GM12878 (cell line): ENCODE data around the gene OTUD5. TPM values are rescaled to one million over a fixed set of nuclear protein-coding genes. Genes with fewer than 3 reads are reported as not detected.

Source experiments
- ATAC-seq: fragments of 200-7000 bp; cut with Tn5 transposase; 3 replicates; pipeline ENCODE4 v1.9.1; 2020; ENCODE audit warnings: mild to moderate bottlenecking, moderate library complexity
- BruUV-seq: library from RNA; stranded (reverse); fragments of 400-500 nt; replicated peaks from 2 replicates; lab custom pipeline; 2021; lab: Mats Ljungman, UMichigan
- CTCF ChIA-PET: fragments of 300-600 bp; sonication (Branson Sonifier 250); formaldehyde crosslinking; extraction: SDS; loops from one replicate; lab custom pipeline; 2021; ENCODE audit warnings: inconsistent platforms; lab: Yijun Ruan, JAX
- POLR2A ChIA-PET: fragments of 350-600 bp; formaldehyde crosslinking; extraction: SDS; loops from one replicate; lab custom pipeline; 2021; ENCODE audit warnings: inconsistent platforms; lab: Charles Lee
- RAD21 ChIA-PET: fragments of 300-600 bp; sonication (Branson Sonifier 250); formaldehyde crosslinking; loops from one replicate; lab custom pipeline; 2023; ENCODE audit warnings: antibody characterized with exemption; ENCODE audit not compliant: unreplicated experiment; lab: Charles Lee
- SMC1A ChIA-PET: fragments of 300-600 bp; sonication (Branson Sonifier 250); formaldehyde crosslinking; loops from one replicate; lab custom pipeline; 2023; ENCODE audit not compliant: unreplicated experiment, uncharacterized antibody; lab: Charles Lee
- DNase-seq: peaks from one replicate; pipeline ENCODE4 v3.0.0-alpha.2; 2011; ENCODE audit warnings: low read depth, low spot score
- FAIRE-seq: peaks from 3 replicates; lab custom pipeline; 2011; peaks lifted over from hg19 to GRCh38; lab: Jason Lieb, UNC
- H2AFZ ChIP-seq: 2 replicates; pipeline ENCODE4 v1.6.0; 2011; ENCODE audit warnings: low read depth, low read length, control low read depth; ENCODE audit not compliant: control insufficient read depth
- H3K27ac ChIP-seq: 2 replicates; pipeline ENCODE4 v1.5.1; 2011; ENCODE audit warnings: control low read depth; ENCODE audit not compliant: control insufficient read depth, insufficient read depth
- H3K27me3 ChIP-seq, 2 experiments: replicated peaks in 1 of 2; 2 replicates each; pipeline versions ENCODE4 v1.6.0 to v1.6.1; 2011; ENCODE audit warnings: low read length in 1 of 2; ENCODE audit not compliant: control insufficient read depth in 2 of 2, insufficient read depth in 2 of 2
- H3K36me3 ChIP-seq, 2 experiments: 2 replicates each; pipeline ENCODE4 v1.5.1; 2011; ENCODE audit warnings: low read length in 1 of 2; ENCODE audit not compliant: control insufficient read depth in 2 of 2, insufficient read depth in 2 of 2
- H3K4me1 ChIP-seq: 2 replicates; pipeline ENCODE4 v1.6.1; 2011; ENCODE audit warnings: mild to moderate bottlenecking, low read length, moderate library complexity, mixed read lengths; ENCODE audit not compliant: control insufficient read depth, insufficient read depth
- H3K4me2 ChIP-seq: 2 replicates; pipeline ENCODE4 v1.6.0; 2011; ENCODE audit warnings: control low read depth; ENCODE audit not compliant: control insufficient read depth, insufficient read depth
- H3K4me3 ChIP-seq: fragments of 200-600 bp; sonication (generic); 2 replicates; pipeline ENCODE4 v1.5.1; 2016
- H3K79me2 ChIP-seq: 2 replicates; pipeline ENCODE4 v1.6.0; 2011; ENCODE audit warnings: low read length; ENCODE audit not compliant: control insufficient read depth, insufficient read depth
- H3K9ac ChIP-seq: 2 replicates; pipeline ENCODE4 v1.8.0; 2011; ENCODE audit warnings: low read length, control low read depth, mixed read lengths; ENCODE audit not compliant: control insufficient read depth, insufficient read depth
- H3K9me3 ChIP-seq: replicated peaks from 3 replicates; pipeline ENCODE4 v1.5.1; 2011; ENCODE audit warnings: mild to moderate bottlenecking, low read length; ENCODE audit not compliant: control insufficient read depth, insufficient read depth
- H4K20me1 ChIP-seq: 2 replicates; pipeline ENCODE4 v1.6.0; 2011; ENCODE audit not compliant: control insufficient read depth, insufficient read depth
- BCLAF1 ChIP-seq: fragments of 450-650 bp; IDR thresholded peaks from 2 replicates; pipeline ENCODE4 v1.6.1; 2017; ENCODE audit warnings: antibody characterized with exemption, mild to moderate bottlenecking, moderate library complexity
- BRCA1 ChIP-seq: IDR thresholded peaks from 2 replicates; pipeline ENCODE4 v1.6.1; 2011; ENCODE audit warnings: low read depth, low read length, improper control_type of control experiment
- CEBPZ ChIP-seq: fragments of 150-350 bp; IDR thresholded peaks from 2 replicates; pipeline ENCODE4 v1.6.1; 2016; ENCODE audit warnings: low read depth, low read length
- IKZF2 ChIP-seq, 2 experiments: fragments of 450-650 bp; IDR thresholded peaks; 2 replicates each; pipeline ENCODE4 v1.6.1; 2017; ENCODE audit warnings: mild to moderate bottlenecking in 2 of 2, moderate library complexity in 2 of 2
- IRF4 ChIP-seq: IDR thresholded peaks from 2 replicates; pipeline ENCODE4 v1.6.1; 2011; ENCODE audit warnings: low read depth, low read length
- NFYA ChIP-seq: IDR thresholded peaks from 2 replicates; pipeline ENCODE4 v1.6.1; 2011; ENCODE audit warnings: low read depth, mild to moderate bottlenecking, low read length, improper control_type of control experiment, borderline replicate concordance
- SIX5 ChIP-seq: IDR thresholded peaks from 2 replicates; pipeline ENCODE4 v1.6.1; 2011; ENCODE audit warnings: mild to moderate bottlenecking, low read depth, low read length, moderate library complexity; ENCODE audit not compliant: severe bottlenecking
- SREBF2 ChIP-seq: IDR thresholded peaks from 2 replicates; pipeline ENCODE4 v1.6.1; 2012; ENCODE audit warnings: mild to moderate bottlenecking, low read length
- SUZ12 ChIP-seq: fragments of 200-600 bp; sonication (generic); IDR thresholded peaks from one replicate; pipeline ENCODE4 v1.6.1; 2018; ENCODE audit warnings: antibody characterized with exemption, mild to moderate bottlenecking; ENCODE audit not compliant: unreplicated experiment
- TCF12 ChIP-seq: IDR thresholded peaks from 2 replicates; pipeline ENCODE4 v1.6.1; 2011; ENCODE audit warnings: low read depth, mild to moderate bottlenecking, low read length
- WGBS: methylation state at CpG from one replicate; pipeline ENCODE4 v1.1.6; 2016; ENCODE audit warnings: low lambda C conversion rate; ENCODE audit not compliant: insufficient replicate concordance, insufficient coverage; ENCODE audit errors: missing lambda C conversion rate; 5-methylcytosine and 5-hydroxymethylcytosine counted together
- in situ Hi-C: fragments of 300-500 bp; cut with MboI; formaldehyde crosslinking; loops from 9 replicates; pipeline ENCODE4 v1.14.3; 2018; ENCODE audit warnings: mixed read lengths
- intact Hi-C: fragments of 100-400 bp; cut with micrococcal nuclease; formaldehyde crosslinking; loops from one replicate; pipeline ENCODE4 v1.14.2; 2022; ENCODE audit not compliant: unreplicated experiment
- polyA plus RNA-seq, 11 experiments: library from polyadenylated mRNA; depleted of rRNA in 4 of 11; unstranded in 6 of 11; stranded (reverse) in 5 of 11; fragments of >200 nt; fragmentation: Nextera tagmentation in 4 of 11; fragmentation: Illumina TruSeq in 1 of 11; extraction: Ambion mirVana in 4 of 11; extraction: Trizol in 1 of 11; gene quantifications; 1 replicate in 1 of 11; 2 replicates in 10 of 11; pipeline versions ENCODE4 v1.2.1 to v1.2.3, GENCODE V29; 2011 to 2016; ENCODE audit warnings: inconsistent platforms in 2 of 11, missing spikeins in 2 of 11, low read depth in 1 of 11
- total RNA-seq, 4 experiments: library from RNA; depleted of rRNA in 3 of 4; stranded (reverse); fragments of >200 nt in 3 of 4; fragmentation: Illumina TruSeq in 1 of 4; extraction: Trizol in 1 of 4; gene quantifications; 2 replicates each; pipeline versions ENCODE4 v1.2.1 to v1.2.3, GENCODE V29; 2013 to 2021

The OTUD5 gene
- total and polyA plus RNA-seq, 10 of the 15 experiments (the other 5 are each of a cell fraction or from before 2014, with no cell fraction given): 2.0 to 50.3 (median 22.7) TPM

GRCh38 chrX:48920718-48921104, 36.7 kb downstream of the OTUD5 start:
- in situ Hi-C loops: no loop called here
- no peak for ATAC-seq
- H3K79me2 ChIP-seq: peaks cover 30% of the 10 kb centered on the region
- no peaks in the 10 kb centered on the region; the same call in 2 of the 3 replicates for H3K9me3 ChIP-seq
- H3K4me1 ChIP-seq: peaks cover 9% of the 10 kb centered on the region
- H3K4me3 ChIP-seq: no peak overlapping the region
- RAD21 ChIA-PET: interaction anchor here (1.4 to 1.6 kb wide), 2 partner anchors 17 to 26 kb away, joined by 6 read pairs; no protein-coding TSS in a partner anchor
- no peaks in the 10 kb centered on the region for H3K27me3 ChIP-seq
- H3K27ac ChIP-seq: peak overlapping the region; percentile 51
- H3K4me2 ChIP-seq: 0 out of 2 replicates have a peak overlapping the region, but pooled peaks have one; percentile 56
- H4K20me1 ChIP-seq: no peaks in the 10 kb centered on the region; the same call in 1 of the 2 replicates
- no TSS peak for BruUV-seq
- H3K36me3 ChIP-seq: peaks cover 0 to 3% of the 10 kb centered on the region in 2 experiments; a peak in 1 of 4 replicates
- TF ChIP-seq BRCA1 (no peak), SREBF2 (no peak), CEBPZ (no peak), IRF4 (no peak), NFYA (no peak), BCLAF1 (no peak), TCF12 (no peak), SUZ12 (no peak), SIX5 (no peak), IKZF2 (IDR thresholded peaks at IDR 0.05) (no peak)
- TF ChIP-seq, all 136 proteins: peak for 0
- Histone ChIP-seq H3K9ac (no peak overlapping the region; the same call in 1 of the 2 replicates), H2AFZ (no peak overlapping the region)
- ChIA-PET CTCF (interaction anchor here (1.1 to 1.4 kb wide), 2 partner anchors 16 to 26 kb away, joined by 3 to 4 read pairs; no protein-coding TSS in a partner anchor), POLR2A (interaction anchor here (1.1 to 2.9 kb wide), 3 partner anchors 16 to 225 kb away, joined by 3 to 21 read pairs (median 6); no protein-coding TSS in a partner anchor), SMC1A (interaction anchor here (1.0 to 2.3 kb wide), 2 partner anchors 16 to 18 kb away, joined by 3 to 12 read pairs; no protein-coding TSS in a partner anchor)
- FAIRE-seq: no peak
- WGBS: 72% methylated on average over 4 of the region's 4 CpGs
- intact Hi-C loops: no loop called here
- DNase-seq: no peak
